GM23248 (cell line): Measurements from ENCODE around the gene TTLL9.

ENCODE experiments used
- EZH2 ChIP-seq: fragments of 200-600 bp; sonication (generic); IDR thresholded peaks from 2 replicates; pipeline ENCODE4 v1.6.1; 2018; ENCODE audit warnings: antibody characterized with exemption, mild to moderate bottlenecking; ENCODE audit not compliant: insufficient read depth, poor library complexity, severe bottlenecking
- EZH2phosphoT487 ChIP-seq: fragments of 200-600 bp; sonication (generic); IDR thresholded peaks from 2 replicates; pipeline ENCODE4 v1.6.1; 2018; ENCODE audit warnings: antibody characterized with exemption, moderate library complexity, mild to moderate bottlenecking, low read depth; ENCODE audit not compliant: insufficient read depth

DNA sequence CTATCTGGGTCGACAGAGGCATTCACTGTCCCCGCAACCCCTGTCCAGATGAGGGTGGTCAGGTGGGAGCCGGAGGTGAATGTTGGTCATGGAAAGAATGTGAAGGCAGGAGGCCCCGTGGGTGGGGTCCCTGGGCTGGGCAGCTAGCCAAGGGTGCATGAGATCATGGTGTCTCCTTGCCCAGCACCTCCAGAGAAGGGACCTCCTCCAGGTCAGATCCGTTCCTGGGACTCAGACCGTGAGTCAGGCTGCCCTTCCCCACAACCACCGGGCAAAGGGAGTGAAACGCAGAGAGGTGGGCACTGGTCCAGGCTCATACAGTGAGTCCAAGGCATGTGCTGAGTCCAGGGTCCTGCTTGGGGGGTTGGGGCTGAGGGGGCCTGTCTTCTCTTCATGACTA lies 28.5 kb upstream of the TTLL9 start:
- TF ChIP-seq EZH2phosphoT487 (no peak), EZH2 (no peak)
